Ishikawa (cell line): ENCODE measurements around the gene CC2D2A.

ENCODE experiments used
- CEBPB ChIP-seq: IDR thresholded peaks from 2 replicates; pipeline ENCODE4 v1.6.1; 2012
- CREB1 ChIP-seq: IDR thresholded peaks from 2 replicates; pipeline ENCODE4 v1.6.1; 2012; ENCODE audit warnings: low read depth
- EGR1 ChIP-seq: IDR thresholded peaks from 2 replicates; pipeline ENCODE4 v1.6.1; 2012
- EP300 ChIP-seq: IDR thresholded peaks from 2 replicates; pipeline ENCODE4 v1.6.1; 2012; ENCODE audit warnings: borderline replicate concordance
- FOXM1 ChIP-seq: IDR thresholded peaks from 2 replicates; pipeline ENCODE4 v1.6.1; 2012; ENCODE audit warnings: low read depth, borderline replicate concordance
- NFIC ChIP-seq: IDR thresholded peaks from 2 replicates; pipeline ENCODE4 v1.6.1; 2012
- RAD21 ChIP-seq: IDR thresholded peaks from 2 replicates; pipeline ENCODE4 v1.6.1; 2012; ENCODE audit warnings: low read depth
- REST ChIP-seq: IDR thresholded peaks from 2 replicates; pipeline ENCODE4 v1.6.1; 2012; ENCODE audit warnings: low read depth, mild to moderate bottlenecking
- TAF1 ChIP-seq: IDR thresholded peaks from 2 replicates; pipeline ENCODE4 v1.6.1; 2012; ENCODE audit warnings: low read depth, mild to moderate bottlenecking
- TCF12 ChIP-seq: IDR thresholded peaks from 2 replicates; pipeline ENCODE4 v1.6.1; 2012; ENCODE audit warnings: low read depth
- TEAD4 ChIP-seq: IDR thresholded peaks from 2 replicates; pipeline ENCODE4 v1.6.1; 2012
- USF1 ChIP-seq: IDR thresholded peaks from 2 replicates; pipeline ENCODE4 v1.6.1; 2012
- YY1 ChIP-seq: IDR thresholded peaks from 2 replicates; pipeline ENCODE4 v1.6.1; 2012; ENCODE audit warnings: low read depth
- ZBTB7A ChIP-seq: IDR thresholded peaks from 2 replicates; pipeline ENCODE4 v1.6.1; 2012; ENCODE audit warnings: low read depth
- TF ChIP-seq, protein P1 (sequence below): IDR thresholded peaks from 2 replicates; pipeline ENCODE4 v1.6.1; 2012

CC2D2A gene

DNA sequence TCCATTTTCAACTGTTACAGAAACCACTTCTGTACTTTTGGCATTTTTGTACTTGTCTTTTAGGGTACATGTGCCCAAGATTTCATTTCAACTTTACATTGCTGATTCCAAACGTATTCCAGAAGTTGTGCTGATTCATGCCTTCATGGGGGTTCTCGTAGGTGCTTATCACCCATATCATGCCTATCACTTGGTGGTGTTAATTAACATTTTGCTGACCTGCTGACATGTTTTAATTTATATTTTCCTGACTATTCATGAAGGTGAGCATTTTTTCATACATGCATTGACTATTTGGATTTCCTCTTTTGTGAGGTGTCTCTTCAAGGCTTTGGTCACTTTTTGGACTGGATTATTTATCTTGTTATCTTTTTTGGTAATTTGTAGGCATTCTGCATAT lies 64.1 kb downstream of the CC2D2A start:
- TF ChIP-seq ZBTB7A = no peak
- TF ChIP-seq, protein P1, sequence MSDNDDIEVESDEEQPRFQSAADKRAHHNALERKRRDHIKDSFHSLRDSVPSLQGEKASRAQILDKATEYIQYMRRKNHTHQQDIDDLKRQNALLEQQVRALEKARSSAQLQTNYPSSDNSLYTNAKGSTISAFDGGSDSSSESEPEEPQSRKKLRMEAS = no peak
- no peak for TF ChIP-seq FOXM1
- TF ChIP-seq YY1 = no peak
- TF ChIP-seq NFIC = no peak
- TF ChIP-seq USF1 = no peak
- no peak for TF ChIP-seq TAF1
- no peak for TF ChIP-seq EP300
- TF ChIP-seq RAD21 = no peak
- TF ChIP-seq EGR1 = no peak
- TF ChIP-seq REST = no peak
- TF ChIP-seq CREB1 = no peak
- no peak for TF ChIP-seq TCF12
- TF ChIP-seq CEBPB = no peak
- TF ChIP-seq TEAD4 = no peak

- TF ChIP-seq EP300 (no peak), ZBTB7A (no peak), USF1 (no peak), RAD21 (no peak), TAF1 (no peak), NFIC (no peak), REST (no peak), YY1 (no peak), FOXM1 (no peak), EGR1 (no peak), TEAD4 (no peak), CREB1 (no peak), CEBPB (no peak), TCF12 (no peak)
- TF ChIP-seq, protein P1 = no peak
Measured at GRCh38 chr4:15535599-15535998, 65.9 kb downstream of the CC2D2A start.

DNA sequence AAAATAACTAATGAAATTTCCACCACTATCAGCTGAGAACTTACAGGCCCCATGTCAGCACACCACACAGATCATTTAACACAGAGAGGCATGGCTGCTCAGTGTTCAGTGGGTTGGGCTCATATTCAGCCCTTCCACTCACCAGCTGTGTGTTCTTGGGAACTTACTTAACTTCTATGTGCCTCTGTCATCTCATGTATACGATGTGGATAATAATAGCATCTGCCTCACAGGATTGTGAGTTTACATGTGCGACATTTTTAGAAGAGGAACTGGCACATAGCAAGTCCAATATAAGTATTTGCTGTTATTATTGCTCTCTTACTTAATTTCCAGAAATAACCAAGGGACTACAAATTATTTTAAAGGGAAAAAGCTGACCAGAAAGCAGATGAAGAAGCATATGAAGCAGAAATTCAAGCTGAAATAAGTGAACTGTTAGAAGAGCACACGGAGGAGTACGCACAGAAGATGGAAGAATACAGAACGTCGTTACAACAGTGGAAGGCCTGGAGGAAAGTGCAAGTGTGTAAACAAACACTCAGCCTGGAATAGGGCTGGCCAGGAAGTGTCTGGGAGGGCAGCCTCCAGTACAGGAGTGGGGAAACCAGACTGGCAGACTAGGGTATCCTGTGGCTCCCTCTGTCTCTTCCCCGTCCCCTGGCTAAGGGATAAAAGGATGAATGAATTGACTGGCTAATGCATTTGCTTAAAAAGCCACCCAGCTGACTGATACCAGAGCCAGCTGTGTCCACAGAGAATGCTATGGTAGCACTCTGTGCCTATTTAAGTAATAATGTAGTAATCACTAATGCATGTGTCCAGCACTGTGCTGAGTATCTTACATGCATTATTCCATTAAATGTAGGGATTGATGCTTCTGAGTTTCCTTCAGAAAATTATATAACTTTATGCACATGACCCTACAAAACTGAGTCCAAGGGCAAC lies 67.1 kb downstream of the CC2D2A start:
- TF ChIP-seq CEBPB (no peak), YY1 (no peak), FOXM1 (no peak), CREB1 (no peak), TAF1 (no peak), RAD21 (no peak), EP300 (no peak), USF1 (no peak), REST (no peak), EGR1 (no peak), TCF12 (no peak), ZBTB7A (no peak), NFIC (no peak), TEAD4 (no peak)
- TF ChIP-seq, protein P1 = no peak
